HG02981 (cell line): ENCODE data around the gene SMIM10.
"Not testable (repeated sequence)": the region's sequence is repeated elsewhere in the genome, so short reads cannot be mapped to it uniquely, and the experiment has no call there.

ENCODE experiments used
- ATAC-seq: cut with Tn5 transposase; IDR thresholded peaks from one replicate; pipeline ENCODE4 v1.9.1; 2021; ENCODE audit warnings: mild to moderate bottlenecking, moderate library complexity; ENCODE audit not compliant: unreplicated experiment

The SMIM10 gene

GRCh38 chrX:135009838-135010237 lies 19.0 kb downstream of the SMIM10 start:
- no peak for ATAC-seq

GRCh38 chrX:135010921-135011320 lies 20.1 kb downstream of the SMIM10 start:
- ATAC-seq, result no peak

DNA sequence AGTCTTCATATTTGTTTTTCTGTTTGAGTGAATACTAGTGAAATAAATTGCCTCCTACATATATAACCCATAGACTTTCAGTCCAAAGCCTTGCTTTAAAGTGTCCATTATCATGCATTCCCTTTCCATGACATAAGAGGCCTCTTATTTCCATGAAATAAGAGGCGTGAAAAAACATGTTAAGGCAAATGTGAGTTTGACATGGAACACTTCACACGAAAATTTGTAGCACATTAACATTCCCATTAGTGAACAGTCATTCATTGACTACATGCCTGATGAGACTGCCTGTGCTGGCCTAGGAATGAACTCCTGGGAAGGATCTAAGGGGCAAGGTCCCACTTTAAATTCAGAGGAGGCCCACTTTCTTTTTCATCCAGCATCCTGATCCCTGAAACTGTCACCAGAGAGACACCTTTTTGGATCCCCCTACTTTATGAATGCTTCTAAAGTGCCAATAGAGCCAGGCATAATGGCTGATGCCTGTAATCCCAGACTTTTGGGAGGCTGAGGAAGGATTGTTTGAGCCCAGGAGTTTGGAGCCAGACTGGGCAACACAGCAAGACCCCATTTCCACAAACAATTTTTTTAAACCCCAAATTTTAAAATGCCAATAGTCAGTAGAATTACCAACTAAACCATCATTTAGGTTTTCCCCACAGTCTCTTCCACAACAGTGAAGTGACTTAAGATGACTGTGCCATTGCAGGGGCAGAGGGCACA lies 24.9 kb downstream of the SMIM10 start:
- no peak for ATAC-seq

DNA sequence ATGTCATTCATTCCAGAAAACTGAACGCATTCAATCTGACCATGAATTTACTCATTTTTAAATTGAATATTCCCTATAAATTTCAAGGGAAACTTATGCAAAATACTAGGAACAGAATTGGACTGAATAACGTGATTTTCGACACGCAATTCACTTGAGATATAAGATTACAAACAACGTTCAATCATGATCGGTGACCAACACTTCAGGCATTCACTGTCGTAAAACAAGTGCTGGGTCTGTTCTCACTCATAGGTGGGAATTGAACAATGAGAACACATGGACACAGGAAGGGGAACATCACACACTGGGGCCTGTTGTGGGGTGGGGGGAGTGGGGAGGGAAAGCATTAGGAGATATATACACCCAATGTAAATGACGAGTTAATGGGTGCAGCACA lies 29.1 kb downstream of the SMIM10 start:
- not testable (repeated sequence) for ATAC-seq

DNA sequence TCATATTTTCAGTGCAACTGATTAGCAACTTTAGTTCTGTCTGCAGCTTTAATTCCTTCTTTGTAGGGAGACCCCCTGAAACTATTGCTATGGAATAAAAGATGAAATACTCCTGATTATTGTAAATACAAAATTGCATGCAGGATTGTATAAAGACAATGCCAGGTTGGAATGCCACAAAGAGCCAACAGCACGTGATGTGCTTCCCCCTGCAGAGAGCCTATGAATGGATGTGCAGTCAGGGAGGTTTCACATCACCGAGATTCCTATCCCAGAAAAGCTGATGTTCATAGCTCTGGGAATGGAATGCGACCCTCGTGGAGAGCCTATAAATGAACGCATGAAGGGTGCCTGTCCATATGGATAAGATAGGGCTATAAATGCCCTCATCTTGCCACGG lies 33.0 kb downstream of the SMIM10 start:
- not testable (repeated sequence) for ATAC-seq

DNA sequence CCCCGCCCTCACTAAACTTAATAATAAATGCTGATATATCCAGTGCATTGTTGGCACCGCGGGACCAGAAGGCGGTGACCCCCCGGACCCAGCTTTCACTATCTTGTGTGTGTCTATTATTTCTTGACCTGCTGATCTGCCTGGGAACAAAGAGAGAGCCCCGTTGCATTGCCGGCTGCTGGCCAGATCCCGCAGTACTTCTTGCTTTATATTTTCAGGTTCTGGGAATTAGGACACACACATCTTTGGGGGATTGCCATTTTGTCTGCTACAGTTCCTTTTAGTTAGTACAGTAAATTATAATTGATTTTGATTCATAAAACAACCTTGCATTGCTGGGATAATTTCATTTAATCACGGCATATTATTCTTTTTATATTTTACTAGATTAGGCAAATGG lies 33.7 kb downstream of the SMIM10 start:
- no peak for ATAC-seq

DNA sequence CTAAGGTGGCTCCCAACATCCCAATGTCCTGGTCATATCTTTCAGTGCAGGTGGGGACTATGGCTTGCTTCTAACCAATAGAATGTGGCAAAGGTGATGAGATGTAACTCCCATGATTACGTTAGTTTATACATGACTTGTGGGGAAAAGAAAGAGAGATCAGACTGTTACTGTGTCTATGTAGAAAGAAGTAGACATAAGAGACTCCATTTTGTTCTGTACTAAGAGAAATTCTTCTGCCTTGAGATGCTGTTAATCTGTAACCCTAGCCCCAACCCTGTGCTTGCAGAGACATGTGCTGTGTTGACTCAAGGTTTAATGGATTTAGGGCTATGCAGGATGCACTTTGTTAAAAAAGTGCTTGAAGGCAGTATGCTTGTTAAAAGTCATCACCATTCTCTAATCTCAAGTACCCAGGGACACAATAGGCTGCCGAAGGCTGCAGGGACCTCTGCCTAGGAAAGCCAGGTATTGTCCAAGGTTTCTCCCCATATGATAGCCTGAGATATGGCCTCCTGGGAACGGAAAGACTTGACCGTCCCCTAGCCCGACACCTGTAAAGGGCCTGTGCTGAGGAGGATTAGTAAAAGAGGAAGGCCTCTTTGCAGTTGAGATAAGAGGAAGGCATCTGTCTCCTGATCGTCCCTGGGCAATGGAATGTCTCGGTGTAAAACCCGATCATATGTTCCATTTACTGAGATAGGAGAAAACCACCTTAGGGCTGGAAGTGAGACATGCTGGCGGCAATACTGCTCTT lies 39.6 kb downstream of the SMIM10 start:
- ATAC-seq, result not testable (repeated sequence)

- ATAC-seq, result not testable (repeated sequence)
Observed at GRCh38 chrX:135041149-135042123, 50.6 kb downstream of the SMIM10 start.
